HG02763 (cell line): ENCODE measurements around the gene LEKR1.

Experiments used
- ATAC-seq: cut with Tn5 transposase; IDR thresholded peaks from one replicate; pipeline ENCODE4 v1.9.1; 2021; ENCODE audit warnings: mild to moderate bottlenecking, moderate library complexity; ENCODE audit not compliant: unreplicated experiment

LEKR1 gene

GRCh38 chr3:156973954-156974353 is 147.8 kb downstream of the LEKR1 start:
- no peak for ATAC-seq

DNA sequence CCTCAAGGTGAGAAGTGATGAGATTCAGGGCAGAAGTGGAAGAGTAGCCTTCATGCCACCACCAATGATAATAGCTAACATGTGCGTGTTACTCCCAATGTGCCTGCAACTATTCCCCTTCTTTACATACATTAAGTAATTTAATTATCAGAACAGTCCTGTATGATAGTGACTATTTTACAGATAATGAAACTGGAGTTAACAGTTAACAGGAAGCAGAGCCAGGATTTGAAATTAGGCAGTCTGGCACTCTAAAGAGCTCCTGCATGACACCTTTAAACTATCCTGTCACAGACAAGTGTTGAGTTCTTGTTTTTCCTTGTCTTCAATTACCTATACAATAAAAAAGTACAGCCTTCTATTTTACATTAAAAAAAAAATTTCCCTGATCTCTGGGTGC is 148.8 kb downstream of the LEKR1 start:
- ATAC-seq: no peak

DNA sequence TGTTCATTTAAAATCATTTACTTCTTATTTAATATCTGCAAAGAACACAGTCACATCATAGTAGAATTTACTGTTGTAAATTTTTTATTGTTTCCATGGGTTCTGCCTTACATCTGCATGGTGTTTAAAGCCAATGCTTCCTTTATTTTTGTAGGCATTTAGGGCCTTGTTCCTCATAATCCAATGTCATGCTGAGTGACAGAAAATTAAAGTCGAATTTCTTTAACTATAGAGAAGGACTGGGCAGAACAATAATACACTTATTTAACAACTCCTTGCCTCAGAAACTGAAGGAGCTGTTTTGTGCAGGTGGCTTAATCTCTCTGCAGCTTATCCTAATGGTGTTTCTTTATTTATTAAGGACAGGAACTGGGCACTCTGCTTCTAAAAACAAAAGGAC is 149.6 kb downstream of the LEKR1 start:
- ATAC-seq: no peak

DNA sequence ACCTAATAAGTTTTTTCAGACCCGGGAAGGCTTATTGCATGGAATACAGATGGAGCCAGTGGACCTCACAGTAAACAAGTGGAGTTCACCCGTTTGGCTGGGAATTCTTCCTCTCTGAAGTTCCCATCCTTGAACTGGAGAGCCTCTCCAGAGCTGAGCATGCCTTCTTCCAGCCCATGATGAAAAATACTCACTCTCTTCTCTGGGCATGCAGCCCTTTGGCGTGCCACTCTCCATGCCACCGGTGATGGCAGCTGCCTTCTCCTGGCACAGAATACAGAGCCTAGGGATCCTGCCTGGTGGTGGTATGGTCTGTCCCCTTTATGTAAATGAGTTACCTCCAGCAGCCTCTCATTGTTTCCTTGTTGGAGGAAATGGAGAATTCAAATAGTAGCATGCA is 150.8 kb downstream of the LEKR1 start:
- no peak for ATAC-seq

DNA sequence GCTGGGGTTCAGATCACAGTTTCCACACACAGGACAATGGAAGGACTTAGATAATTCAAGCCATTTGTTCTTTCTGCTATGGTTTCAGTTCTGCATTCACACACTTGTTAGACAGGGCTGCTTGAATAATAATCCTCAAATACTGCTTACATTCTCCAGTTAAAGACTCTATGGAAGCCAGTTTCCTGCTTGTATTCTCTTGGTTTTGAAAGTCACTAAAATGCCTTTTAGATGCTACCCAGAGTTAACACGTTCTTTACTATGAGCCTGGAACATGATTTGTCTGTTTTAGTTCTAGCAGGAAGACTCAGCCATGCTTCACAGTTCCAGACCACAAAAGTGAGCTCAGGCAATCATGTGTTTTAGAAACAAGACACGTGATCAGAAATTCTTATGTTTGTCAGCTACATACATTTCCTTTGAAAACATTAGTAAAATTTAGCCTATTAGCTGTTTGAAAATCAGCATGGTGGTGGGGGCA is 152.4 kb downstream of the LEKR1 start:
- peak; percentile 89 for ATAC-seq

- ATAC-seq: no peak
These were observed 154.9 kb downstream of the LEKR1 start for GRCh38 chr3:156981005-156981404.

GRCh38 chr3:156983559-156983958 is 157.4 kb downstream of the LEKR1 start:
- no peak for ATAC-seq

DNA sequence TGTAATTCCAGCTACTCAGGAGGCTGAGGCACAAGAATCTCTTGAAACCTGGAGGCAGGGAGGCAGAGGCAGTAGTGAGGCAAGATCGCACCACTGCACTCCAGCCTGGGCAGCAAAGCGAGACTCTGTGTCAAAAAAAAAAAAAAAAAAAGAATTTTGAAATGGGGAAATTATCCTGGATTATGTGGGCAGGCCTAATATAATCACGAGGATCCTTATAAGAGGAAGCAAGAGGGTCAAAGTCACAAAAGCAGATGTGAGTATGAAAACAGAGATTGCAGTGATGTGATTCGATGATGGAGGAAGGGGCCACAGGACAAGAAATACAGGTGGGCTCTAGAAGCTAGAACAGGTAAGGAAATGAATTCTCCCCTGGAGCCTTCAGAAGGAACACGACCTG is 159.6 kb downstream of the LEKR1 start:
- ATAC-seq: no peak

DNA sequence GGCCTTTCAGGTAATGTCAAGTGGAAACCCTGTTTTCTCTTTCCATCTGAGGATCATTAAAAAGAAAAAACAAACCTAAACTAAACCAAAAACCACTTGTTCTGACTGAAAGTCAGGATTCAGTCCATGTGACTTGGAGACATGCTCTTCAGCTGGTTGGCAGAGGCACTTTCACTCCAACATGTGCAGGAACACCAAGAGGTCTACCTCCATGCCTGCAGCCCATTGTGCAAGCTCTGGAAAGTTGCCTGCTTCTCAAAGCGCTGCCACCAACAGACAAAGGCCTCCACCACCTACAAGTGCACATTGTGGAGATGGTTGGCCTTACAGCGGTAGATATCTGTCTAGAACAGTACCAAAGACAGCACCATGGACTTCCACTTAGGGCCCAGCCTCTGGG is 161.8 kb downstream of the LEKR1 start:
- no peak for ATAC-seq

GRCh38 chr3:156997351-156997750 is 171.2 kb downstream of the LEKR1 start:
- no peak for ATAC-seq

DNA sequence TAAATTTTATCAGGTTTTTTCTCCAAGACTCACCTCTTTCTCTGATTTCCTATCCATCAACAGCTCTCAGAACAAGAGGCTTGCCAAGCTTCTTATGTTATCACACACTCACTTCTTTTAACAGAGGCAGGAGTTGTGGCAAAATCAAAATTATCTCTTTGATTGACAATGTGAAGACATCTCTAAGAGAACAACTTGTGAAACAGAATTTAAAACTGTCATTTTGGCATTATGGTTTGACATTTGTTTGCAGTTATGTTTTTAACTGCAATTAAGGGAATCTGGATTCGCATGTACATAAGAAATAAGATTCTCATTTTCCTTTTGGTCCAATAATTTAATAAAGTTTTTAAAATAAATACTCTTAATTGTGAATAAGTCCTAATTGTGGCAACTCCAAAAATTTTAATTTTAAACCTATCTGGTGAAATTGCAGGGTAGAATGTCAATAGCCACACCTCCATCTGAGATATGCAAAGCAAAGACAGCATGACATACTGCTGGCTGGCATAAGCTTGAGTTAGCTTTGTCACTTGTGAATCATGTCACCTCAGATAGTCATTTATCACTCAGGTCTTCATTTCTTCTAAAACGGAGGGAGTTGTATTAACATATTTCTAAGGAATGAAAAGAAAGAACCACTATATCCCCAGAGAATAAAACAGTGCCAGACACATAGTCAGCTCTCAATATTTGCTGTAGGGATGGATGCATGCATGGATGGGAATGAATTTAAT is 175.2 kb downstream of the LEKR1 start:
- ATAC-seq: no peak

GRCh38 chr3:157021679-157022078 is 195.5 kb downstream of the LEKR1 start:
- ATAC-seq: no peak

GRCh38 chr3:157023226-157023625 is 197.1 kb downstream of the LEKR1 start:
- ATAC-seq: no peak

DNA sequence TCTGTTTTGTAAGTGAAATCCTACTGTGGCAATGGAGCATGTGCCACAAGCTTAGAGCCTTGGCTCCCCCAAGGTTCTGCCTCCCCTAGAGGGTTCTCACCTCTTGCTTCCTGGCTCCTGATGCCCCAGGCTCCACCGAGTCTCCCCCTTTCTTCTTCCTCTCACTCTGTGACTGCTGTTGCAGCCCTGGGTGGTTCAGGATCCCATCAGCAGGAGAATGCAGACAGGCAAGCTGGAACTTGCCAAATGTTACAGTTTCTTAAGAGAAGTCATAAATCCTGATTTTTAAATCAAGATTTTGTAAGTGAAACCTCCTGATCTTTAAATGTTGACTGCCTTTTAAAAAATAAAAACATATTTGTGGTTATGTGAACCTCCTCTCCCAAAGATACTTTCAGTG is 199.9 kb downstream of the LEKR1 start:
- ATAC-seq: no peak

DNA sequence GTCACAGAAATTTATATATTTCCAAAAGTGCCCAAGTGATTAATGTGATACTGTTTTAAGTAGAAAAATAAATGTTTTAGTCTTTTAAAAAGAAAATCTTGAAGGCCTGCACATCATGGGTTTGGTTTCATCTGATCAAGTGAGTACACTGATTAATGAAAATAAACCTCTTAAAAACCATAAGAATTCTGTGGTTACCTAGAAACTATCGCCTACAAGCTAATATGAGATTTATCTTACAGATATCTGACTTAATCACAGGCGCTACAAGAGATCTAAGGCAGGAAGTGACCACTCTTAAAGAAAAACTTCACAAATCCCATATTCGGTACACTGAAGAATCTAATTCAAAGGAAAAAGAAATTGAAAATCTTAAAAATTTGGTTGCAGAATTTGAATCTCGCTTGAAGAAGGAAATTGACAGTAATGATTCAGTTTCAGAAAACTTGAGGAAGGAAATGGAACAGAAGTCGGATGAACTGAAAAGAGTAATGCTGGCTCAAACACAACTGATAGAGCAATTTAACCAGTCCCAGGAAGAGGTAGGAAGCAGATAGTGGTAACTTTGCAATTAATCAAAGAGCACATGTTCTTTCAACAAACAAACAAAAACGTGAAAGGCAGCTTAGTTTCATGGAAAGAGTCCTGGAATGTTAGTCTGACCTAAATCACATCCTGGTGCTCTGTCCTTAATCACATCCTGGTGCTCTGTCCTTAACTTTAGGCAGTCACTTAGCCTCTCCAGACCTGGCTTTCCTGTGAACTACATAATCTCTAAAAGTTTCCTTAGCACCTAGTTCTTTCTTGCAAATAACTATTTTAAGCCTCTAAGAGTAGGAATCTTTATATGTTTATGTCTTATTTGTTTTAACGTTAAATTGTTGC is 201.9 kb downstream of the LEKR1 start:
- ATAC-seq: no peak

GRCh38 chr3:157029365-157029790 is 203.2 kb downstream of the LEKR1 start:
- ATAC-seq: no peak

DNA sequence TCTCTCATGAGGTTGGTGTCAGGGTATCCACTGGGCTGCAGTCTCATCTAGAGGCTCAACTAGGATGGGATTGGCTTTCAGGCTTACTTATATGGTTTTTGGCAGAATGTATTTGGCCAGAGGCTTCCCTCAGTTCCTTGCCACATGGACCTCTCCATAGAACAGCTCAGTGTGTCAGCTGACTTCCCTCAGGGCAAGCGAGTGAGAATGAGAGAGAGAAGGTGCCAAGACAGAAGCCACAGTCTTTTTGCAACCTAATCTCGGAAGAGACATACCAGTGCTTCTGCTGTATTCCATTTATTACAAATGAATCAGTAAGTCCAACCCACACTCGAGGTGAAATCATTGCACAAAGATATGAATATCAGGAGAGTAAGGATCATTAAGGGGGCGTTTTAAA is 204.6 kb downstream of the LEKR1 start:
- no peak for ATAC-seq

DNA sequence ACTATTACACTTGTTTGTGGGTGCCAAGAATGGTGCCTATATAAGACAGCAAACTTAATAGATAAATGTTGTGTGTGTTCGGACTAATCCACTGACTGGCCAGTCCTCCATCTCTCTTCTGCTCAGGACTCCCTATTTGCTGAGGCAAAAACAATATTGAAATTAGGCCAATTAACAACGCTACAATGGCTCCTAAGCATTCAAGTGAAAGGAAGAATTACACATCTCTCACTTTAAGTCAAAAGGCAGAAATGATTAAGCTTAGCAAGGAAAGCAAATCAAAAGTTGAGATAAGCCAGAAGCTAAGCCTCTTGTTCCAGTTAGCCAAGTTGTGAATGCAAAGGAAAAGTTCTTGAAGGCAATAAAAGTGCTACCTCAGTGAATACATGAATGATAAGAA is 206.8 kb downstream of the LEKR1 start:
- ATAC-seq: no peak

GRCh38 chr3:157040456-157040855 is 214.3 kb downstream of the LEKR1 start:
- no peak for ATAC-seq

DNA sequence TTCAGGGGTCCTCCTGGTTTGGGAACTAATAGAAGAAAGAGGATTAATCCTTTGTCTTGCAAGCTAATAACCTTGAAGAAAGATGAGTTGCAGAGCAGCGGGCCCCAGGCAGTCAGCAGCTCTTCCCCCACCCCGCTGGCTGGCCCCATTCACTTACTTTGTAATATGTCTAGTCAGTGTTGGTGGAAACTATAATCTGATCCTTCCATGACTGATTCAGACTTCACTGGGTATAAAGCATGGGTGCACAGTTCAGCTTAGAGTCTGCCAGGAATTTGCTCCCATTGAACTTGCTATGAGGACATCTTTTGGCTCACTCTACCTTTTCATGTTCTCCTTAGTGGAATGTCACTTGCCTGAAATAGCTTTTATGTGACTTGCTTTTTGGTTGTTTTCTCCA is 216.1 kb downstream of the LEKR1 start:
- ATAC-seq: no peak

GRCh38 chr3:157043771-157044170 is 217.6 kb downstream of the LEKR1 start:
- no peak for ATAC-seq

DNA sequence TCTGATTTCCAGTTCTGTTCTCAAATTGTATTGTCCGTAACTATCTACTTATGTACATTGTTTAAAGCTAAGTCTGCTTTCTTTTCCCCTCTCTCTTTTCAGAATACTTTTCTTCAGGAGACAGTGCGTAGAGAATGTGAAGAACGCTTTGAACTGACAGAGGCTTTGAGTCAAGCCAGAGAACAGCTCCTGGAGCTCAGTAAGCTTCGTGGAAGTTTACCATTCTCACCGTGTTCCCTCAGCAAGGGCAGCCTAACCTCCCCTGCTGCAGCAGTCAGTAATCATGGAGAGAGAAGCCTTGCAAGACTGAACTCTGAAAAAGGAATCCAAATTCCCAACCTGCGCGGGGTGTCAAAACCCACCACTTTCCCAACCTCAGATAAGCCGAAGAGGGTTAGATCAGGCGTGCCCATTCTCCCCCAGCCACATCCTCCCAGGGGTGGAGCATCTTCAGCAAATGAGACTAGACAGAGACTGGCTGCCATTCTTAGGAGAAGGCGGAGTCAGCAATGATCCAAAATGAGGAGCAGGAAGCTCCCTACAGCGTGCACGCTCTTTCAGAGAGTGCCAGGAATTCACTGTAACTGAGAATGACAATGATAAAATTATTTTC is 219.2 kb downstream of the LEKR1 start:
- no peak for ATAC-seq
